ENCODE measurements around the gene MCRIP2. TPM values are rescaled to one million over a fixed set of nuclear protein-coding genes. Genes with fewer than 3 reads are reported as not detected.
A peak's percentile ranks its signal among the peaks of the same experiment; 100 is the strongest.

Gene MCRIP2
- total RNA-seq, 3 donors from 2014 or later: 76.3 to 116 (median 100) TPM

DNA sequence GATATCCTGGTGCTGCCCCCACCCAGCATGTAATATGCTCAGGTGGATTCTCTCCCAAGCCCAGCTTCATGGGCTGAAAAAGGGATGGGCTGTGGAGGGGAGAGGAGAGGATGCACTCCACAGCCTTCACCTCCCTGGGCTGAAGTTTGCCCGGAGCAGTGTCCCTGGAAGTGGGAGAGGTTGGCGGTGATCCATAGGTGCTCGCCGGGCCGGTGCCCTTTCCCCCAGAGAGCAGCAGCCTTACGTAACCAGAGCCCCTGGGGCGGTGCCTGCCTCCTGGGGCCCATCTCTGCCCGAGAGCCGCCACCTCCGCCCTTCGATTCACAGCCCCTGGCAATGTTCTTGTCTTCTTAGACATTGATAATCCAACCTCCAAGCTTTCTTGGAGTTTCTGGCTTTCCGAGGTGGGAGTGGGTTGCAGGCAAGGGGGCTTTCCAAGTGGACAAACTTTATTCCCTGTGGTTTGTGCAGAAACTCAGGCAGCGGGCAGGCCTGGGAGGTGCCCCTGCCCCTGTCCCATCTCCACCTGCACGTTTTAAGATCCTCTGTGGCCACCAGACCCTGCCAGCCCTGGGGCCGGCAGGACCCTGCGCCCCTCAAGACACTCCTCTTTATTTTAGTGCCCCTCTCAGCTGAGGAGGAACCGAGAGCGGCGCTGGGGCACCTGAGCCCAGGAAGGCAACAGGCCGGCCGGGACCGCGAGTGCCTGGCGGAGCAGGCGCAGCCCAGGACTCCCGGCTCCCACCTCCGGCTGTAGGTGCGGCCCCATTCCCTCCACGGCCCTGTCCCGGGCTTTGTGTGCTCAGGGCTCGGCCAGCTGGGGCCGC lies 4.4 kb downstream of the MCRIP2 start:
- peaks cover 3% of the 10 kb centered on the region for H3K36me3 ChIP-seq (ENCODE audit: low read depth)
- TF ChIP-seq, protein P1, sequence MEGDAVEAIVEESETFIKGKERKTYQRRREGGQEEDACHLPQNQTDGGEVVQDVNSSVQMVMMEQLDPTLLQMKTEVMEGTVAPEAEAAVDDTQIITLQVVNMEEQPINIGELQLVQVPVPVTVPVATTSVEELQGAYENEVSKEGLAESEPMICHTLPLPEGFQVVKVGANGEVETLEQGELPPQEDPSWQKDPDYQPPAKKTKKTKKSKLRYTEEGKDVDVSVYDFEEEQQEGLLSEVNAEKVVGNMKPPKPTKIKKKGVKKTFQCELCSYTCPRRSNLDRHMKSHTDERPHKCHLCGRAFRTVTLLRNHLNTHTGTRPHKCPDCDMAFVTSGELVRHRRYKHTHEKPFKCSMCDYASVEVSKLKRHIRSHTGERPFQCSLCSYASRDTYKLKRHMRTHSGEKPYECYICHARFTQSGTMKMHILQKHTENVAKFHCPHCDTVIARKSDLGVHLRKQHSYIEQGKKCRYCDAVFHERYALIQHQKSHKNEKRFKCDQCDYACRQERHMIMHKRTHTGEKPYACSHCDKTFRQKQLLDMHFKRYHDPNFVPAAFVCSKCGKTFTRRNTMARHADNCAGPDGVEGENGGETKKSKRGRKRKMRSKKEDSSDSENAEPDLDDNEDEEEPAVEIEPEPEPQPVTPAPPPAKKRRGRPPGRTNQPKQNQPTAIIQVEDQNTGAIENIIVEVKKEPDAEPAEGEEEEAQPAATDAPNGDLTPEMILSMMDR (IDR thresholded peaks at IDR 0.05): no peak
- ATAC-seq: peak; percentile 47
- peak; percentile 57 to 89 (median 76) for DNase-seq
- no peaks in the 10 kb centered on the region for H3K9me3 ChIP-seq
- intact Hi-C loops (cut with DNase I, micrococcal nuclease): no loop called here
- peaks cover 60% of the 10 kb centered on the region for H3K4me1 ChIP-seq (ENCODE audit: low read depth)
- H3K4me3 ChIP-seq: no peak overlapping the region

DNA sequence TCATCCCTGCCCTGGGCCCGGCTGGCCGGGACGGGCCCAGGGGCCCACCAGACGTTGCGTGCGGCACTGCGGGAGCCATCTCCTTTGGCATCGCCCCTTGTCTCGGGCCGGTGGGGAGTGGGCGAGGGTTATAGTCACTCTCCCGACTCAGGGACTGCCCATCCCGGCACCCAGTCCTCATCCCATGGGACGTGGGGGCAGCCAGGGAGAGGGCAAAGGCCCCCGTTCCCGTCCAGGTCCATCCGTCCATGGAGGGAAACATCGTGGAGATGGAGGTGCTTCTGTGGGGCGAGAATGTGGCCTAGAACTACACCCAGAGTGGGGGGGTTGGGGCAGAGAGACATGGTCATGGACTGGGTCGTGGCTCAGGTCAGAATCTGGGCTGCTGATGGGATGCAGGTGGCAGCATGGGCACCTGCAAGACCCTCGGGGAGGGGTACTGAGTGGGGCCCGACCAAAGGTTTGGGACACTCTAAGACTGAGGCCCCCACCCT lies 5.1 kb downstream of the MCRIP2 start:
- H3K4me1 ChIP-seq (ENCODE audit: low read depth): peaks cover 60% of the 10 kb centered on the region
- no peak overlapping the region for H3K4me3 ChIP-seq
- TF ChIP-seq, protein P1 (IDR thresholded peaks at IDR 0.05): no peak
- DNase-seq (no peak), ATAC-seq (no peak)
- intact Hi-C loops (cut with DNase I, micrococcal nuclease): no loop called here
- H3K36me3 ChIP-seq (ENCODE audit: low read depth): peaks cover under 1% of the 10 kb centered on the region
- H3K9me3 ChIP-seq: no peaks in the 10 kb centered on the region

DNA sequence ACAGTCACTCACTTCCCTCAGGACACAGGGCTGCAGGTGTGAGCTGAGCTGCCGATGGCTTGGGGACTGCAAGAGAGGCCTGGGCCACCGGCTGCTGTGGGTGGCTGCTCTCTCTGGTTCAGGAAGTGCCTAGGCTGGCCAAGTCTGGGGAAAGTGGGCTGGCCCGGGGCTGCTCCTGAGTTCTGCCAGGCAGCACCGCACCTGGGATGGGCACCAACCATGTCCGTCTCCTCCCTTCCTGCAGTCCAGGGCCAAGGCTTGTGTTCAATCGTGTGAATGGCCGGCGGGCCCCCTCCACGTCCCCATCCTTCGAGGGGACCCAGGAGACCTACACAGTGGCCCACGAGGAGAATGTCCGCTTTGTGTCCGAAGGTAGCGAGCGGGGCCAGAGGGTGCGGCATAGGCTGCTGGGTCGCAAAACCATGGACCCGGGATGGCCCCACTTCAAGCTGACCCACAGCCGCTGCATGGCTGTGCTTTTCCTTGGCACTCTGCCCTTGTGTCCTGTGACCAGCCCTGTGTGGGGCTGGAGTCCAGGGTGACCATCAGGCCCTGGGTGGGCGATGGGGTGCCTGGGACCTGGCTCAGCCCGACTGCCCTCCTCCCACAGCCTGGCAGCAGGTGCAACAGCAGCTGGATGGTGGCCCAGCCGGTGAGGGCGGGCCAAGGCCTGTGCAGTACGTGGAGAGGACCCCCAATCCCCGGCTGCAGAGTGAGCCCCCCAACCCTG lies 5.7 kb downstream of the MCRIP2 start:
- Histone ChIP-seq H3K9me3 (no peaks in the 10 kb centered on the region), H3K4me3 (no peak overlapping the region), H3K36me3 (ENCODE audit: low read depth) (no peaks in the 10 kb centered on the region), H3K4me1 (ENCODE audit: low read depth) (peaks cover 60% of the 10 kb centered on the region)
- ATAC-seq (peak; percentile 33), DNase-seq (peak in 2 of 3 donors; percentile 54 to 64)
- intact Hi-C loops (cut with DNase I, micrococcal nuclease): no loop called here
- TF ChIP-seq, protein P1 (IDR thresholded peaks at IDR 0.05): no peak

DNA sequence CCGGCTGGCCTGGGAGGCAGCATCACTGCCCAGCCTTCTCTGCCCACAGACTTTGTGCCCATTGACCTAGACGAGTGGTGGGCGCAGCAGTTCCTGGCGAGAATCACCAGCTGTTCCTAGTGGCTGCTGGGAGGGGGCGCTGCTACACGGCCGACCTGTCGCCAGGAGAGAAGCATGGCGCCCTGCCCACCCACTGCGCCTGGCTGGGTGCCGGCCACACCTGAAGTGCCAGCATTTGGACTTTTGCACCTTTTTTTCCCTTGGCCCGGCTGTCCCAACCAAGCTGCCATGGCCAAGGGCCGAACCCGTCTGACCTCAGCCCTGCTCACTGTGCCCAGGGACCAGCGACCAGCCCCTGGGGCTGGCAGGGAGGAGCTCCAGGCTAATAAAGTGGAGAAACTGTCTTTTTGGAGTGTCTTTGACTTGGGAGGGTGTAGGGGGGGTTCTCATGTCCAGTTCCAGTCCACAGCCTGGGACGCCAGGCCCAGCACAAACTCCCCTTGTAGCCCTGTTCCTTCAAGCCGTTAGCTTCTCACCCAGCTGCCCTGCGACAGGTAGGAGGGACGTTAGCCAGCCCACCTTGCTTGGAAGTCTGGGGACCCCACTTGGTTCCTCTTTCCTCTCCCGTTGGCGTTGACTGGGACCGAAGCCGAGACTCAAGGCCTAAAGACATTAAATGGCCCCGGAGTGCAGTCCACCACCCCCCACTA lies 6.6 kb downstream of the MCRIP2 start:
- H3K9me3 ChIP-seq: no peaks in the 10 kb centered on the region
- TF ChIP-seq, protein P1 (IDR thresholded peaks at IDR 0.05): no peak
- H3K4me1 ChIP-seq (ENCODE audit: low read depth): peaks cover 55% of the 10 kb centered on the region
- intact Hi-C loops (cut with DNase I, micrococcal nuclease): no loop called here
- H3K4me3 ChIP-seq: peak overlapping the region; percentile 25
- H3K36me3 ChIP-seq (ENCODE audit: low read depth): no peaks in the 10 kb centered on the region
- ATAC-seq: peak; percentile 55
- DNase-seq: peak; percentile 88 to 90 (median 89)

DNA sequence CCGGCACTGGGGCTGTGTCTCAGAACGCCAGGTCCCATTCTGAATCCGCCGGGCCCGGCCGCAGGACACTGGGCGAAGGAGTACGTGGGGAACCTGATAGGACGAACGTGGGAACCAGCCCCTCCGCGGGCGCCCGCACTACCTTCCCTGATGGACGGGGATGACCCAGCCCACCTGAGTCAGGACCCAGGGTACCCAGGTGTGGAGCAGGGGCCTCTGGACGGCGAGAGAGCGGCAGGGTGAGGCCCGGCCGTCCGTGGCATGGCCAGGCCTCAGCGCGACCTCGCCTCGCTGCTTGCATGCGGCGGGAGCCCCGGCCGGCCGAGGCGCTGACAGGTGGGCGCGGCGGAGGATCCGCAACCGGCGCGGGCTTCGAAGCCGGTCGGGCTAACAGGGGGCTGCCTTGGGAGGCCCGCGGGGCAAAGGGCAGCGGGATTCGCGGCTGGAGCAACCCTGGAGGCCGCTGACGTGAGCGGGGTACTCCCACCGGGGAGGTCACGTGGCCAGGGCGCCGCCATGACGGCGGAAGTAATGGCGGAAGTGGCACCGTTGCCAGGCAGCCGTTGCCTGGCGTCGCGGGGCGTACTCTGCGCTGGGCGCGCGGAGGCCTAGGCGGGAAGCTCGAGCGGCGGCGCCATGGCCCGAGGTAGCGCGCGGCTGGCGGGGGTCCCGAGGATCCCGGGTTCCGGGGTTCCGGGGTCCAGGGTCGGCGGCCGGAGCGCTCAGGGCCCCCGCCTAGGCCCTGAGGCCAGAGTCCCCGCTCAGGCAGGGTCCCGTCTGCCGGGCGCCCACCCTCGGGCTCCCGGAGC lies 7.4 kb downstream of the MCRIP2 start, which contains the start of gene WDR90:
Gene WDR90, plus strand, starts transcription at position 585 of the 809 bp plus-strand sequence. Its CDS starts 52 bp downstream, at position 637.
- H3K4me3 ChIP-seq: peak within 1 kb of the TSS; percentile 25
- no peaks in the 10 kb centered on the region for H3K9me3 ChIP-seq
- ATAC-seq: peak; percentile 72
- DNase-seq: peak; percentile 95 to 97 (median 97)
- intact Hi-C loops (cut with DNase I, micrococcal nuclease): no loop called here
- H3K4me1 ChIP-seq (ENCODE audit: low read depth): peaks cover 50% of the 10 kb centered on the region
- no peaks in the 10 kb centered on the region for H3K36me3 ChIP-seq (ENCODE audit: low read depth)
- TF ChIP-seq, protein P1 (IDR thresholded peaks at IDR 0.05): no peak
